ENCODE measurements around the gene KCNQ5.

KCNQ5 gene

GRCh38 chr6:73086726-73087125, 464.9 kb downstream of the KCNQ5 start:
- H3K4me3 Mint-ChIP-seq, result no peak overlapping the region
- H3K36me3 Mint-ChIP-seq (ENCODE audit: low read depth), result no peaks in the 10 kb centered on the region
- H3K9me3 Mint-ChIP-seq, result no peaks in the 10 kb centered on the region
- no peaks in the 10 kb centered on the region for H3K27me3 Mint-ChIP-seq
- no peaks in the 10 kb centered on the region for H3K4me1 Mint-ChIP-seq (ENCODE audit: low read depth)
- no peak overlapping the region for H3K27ac Mint-ChIP-seq
- intact Hi-C loops (cut with micrococcal nuclease), result no loop called here

DNA sequence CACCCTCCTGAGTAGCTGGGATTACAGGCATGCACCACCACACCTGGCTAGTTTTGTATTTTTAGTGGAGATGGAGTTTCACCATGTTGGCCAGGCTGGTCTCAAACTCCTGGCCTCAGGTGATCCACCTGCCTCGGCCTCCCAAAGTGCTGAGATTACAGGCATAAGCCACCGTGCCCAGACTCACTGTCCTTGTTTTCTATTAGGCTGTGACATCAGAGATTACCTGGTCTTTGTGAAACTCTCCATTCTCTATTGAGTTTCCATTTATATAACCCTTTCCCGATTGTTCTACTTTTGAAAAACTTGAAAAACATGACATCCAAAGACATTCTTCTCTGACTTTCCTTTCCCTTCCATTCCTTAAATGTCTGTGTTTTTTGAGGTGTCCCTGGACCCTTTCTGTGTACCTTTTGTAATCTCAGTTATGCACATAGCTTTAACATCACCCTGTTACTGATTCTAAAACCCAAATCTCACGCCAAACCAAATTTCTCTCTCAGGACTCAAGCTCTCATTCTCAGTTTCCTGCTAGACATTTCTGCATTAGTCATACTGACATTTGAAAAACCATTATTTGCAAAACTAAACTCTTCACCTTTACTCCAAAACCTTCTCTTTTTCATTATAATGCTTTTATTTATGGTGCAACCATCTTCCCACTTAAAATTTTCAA, 466.4 kb downstream of the KCNQ5 start:
- H3K36me3 Mint-ChIP-seq (ENCODE audit: low read depth), result no peaks in the 10 kb centered on the region
- no peaks in the 10 kb centered on the region for H3K27me3 Mint-ChIP-seq
- peaks cover 5% of the 10 kb centered on the region for H3K9me3 Mint-ChIP-seq
- no peak overlapping the region for H3K27ac Mint-ChIP-seq
- intact Hi-C loops (cut with micrococcal nuclease), result no loop called here
- no peaks in the 10 kb centered on the region for H3K4me1 Mint-ChIP-seq (ENCODE audit: low read depth)
- H3K4me3 Mint-ChIP-seq, result no peak overlapping the region

- H3K9me3 Mint-ChIP-seq, result peaks cover 6% of the 10 kb centered on the region
- H3K36me3 Mint-ChIP-seq (ENCODE audit: low read depth), result no peaks in the 10 kb centered on the region
- intact Hi-C loops (cut with micrococcal nuclease), result no loop called here
- H3K4me3 Mint-ChIP-seq, result no peak overlapping the region
- no peaks in the 10 kb centered on the region for H3K27me3 Mint-ChIP-seq
- no peak overlapping the region for H3K27ac Mint-ChIP-seq
- H3K4me1 Mint-ChIP-seq (ENCODE audit: low read depth), result peaks cover 4% of the 10 kb centered on the region
Measured at GRCh38 chr6:73104921-73105320, 483.1 kb downstream of the KCNQ5 start.

DNA sequence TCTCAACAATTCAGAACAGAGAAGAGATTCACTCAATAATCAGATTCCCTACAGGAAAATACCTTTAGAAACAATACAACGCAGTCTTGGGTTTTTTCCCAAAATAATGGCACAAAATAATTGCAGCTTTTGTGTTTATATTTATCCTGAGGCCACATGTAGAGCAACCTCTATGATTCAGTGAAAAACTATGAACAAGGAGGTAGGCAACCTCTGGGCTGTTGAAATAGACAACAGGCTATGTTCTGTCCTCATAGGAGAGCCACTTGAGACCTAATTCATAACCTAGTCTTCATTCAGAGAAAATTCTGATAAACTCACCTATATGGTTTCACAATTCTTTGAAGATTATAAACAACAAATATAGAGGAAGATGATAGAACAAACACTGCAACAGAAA, 485.2 kb downstream of the KCNQ5 start:
- intact Hi-C loops (cut with micrococcal nuclease), result no loop called here
- Mint-ChIP-seq H3K4me1 (ENCODE audit: low read depth) (no peaks in the 10 kb centered on the region), H3K4me3 (no peak overlapping the region), H3K27me3 (no peaks in the 10 kb centered on the region), H3K27ac (no peak overlapping the region), H3K9me3 (no peaks in the 10 kb centered on the region), H3K36me3 (ENCODE audit: low read depth) (no peaks in the 10 kb centered on the region)

- no peaks in the 10 kb centered on the region for H3K9me3 Mint-ChIP-seq
- no peak overlapping the region for H3K27ac Mint-ChIP-seq
- no peaks in the 10 kb centered on the region for H3K27me3 Mint-ChIP-seq
- no peak overlapping the region for H3K4me3 Mint-ChIP-seq
- intact Hi-C loops (cut with micrococcal nuclease), result no loop called here
- H3K4me1 Mint-ChIP-seq (ENCODE audit: low read depth), result no peaks in the 10 kb centered on the region
- H3K36me3 Mint-ChIP-seq (ENCODE audit: low read depth), result no peaks in the 10 kb centered on the region
Measured at GRCh38 chr6:73108949-73109348, 487.1 kb downstream of the KCNQ5 start.

GRCh38 chr6:73109659-73110058, 487.8 kb downstream of the KCNQ5 start:
- no peaks in the 10 kb centered on the region for H3K36me3 Mint-ChIP-seq (ENCODE audit: low read depth)
- no peak overlapping the region for H3K4me3 Mint-ChIP-seq
- no peaks in the 10 kb centered on the region for H3K9me3 Mint-ChIP-seq
- no peak overlapping the region for H3K27ac Mint-ChIP-seq
- no peaks in the 10 kb centered on the region for H3K27me3 Mint-ChIP-seq
- no peaks in the 10 kb centered on the region for H3K4me1 Mint-ChIP-seq (ENCODE audit: low read depth)
- intact Hi-C loops (cut with micrococcal nuclease), result no loop called here

GRCh38 chr6:73116330-73116729, 494.5 kb downstream of the KCNQ5 start:
- Mint-ChIP-seq H3K36me3 (ENCODE audit: low read depth) (no peaks in the 10 kb centered on the region), H3K27ac (no peak overlapping the region), H3K4me3 (no peak overlapping the region), H3K4me1 (ENCODE audit: low read depth) (no peaks in the 10 kb centered on the region), H3K27me3 (no peaks in the 10 kb centered on the region), H3K9me3 (no peaks in the 10 kb centered on the region)
- intact Hi-C loops (cut with micrococcal nuclease), result no loop called here

- H3K4me1 Mint-ChIP-seq (ENCODE audit: low read depth), result no peaks in the 10 kb centered on the region
Measured at GRCh38 chr6:73121421-73121993, 499.6 kb downstream of the KCNQ5 start.

DNA sequence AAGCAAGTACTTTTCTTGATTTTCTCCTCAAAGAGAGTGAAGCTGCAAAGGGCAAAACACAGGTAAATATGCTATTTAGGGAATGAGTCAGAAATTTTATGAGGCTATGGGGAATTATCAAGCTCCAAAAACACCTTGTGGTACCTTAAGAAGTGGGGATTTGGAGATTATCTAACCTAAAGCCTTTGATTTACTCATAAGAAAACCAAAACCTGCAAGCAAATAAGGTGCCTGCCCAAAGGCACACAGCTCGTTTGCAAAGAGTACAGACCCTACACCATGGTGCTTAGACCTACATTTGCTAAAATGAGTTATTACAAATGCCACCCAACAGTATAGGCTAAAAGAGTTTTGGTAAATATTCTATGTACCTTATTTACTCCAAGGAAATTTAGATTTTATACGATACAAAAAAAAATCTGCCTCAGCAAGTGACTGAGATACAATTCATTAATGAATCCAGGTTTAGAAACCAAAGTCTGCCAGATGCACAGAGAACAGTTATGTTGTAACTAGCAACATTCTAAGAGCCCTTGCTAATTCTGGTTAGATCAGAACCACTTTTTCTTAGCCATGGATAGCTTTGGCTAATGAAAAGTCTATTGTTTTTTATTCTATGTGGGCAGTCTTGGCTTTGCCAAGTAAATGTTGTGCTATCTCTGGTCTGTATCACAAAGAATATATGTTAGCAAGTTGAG, 501.9 kb downstream of the KCNQ5 start:
- Mint-ChIP-seq H3K36me3 (ENCODE audit: low read depth) (no peaks in the 10 kb centered on the region), H3K4me1 (ENCODE audit: low read depth) (no peaks in the 10 kb centered on the region), H3K27ac (no peak overlapping the region), H3K27me3 (no peaks in the 10 kb centered on the region), H3K4me3 (no peak overlapping the region), H3K9me3 (no peaks in the 10 kb centered on the region)
- intact Hi-C loops (cut with micrococcal nuclease), result no loop called here

More at GRCh38 chr6:73121421-73121993, 499.6 kb downstream of the KCNQ5 start:
- intact Hi-C loops (cut with micrococcal nuclease), result no loop called here
- Mint-ChIP-seq H3K36me3 (ENCODE audit: low read depth) (no peaks in the 10 kb centered on the region), H3K4me3 (no peak overlapping the region), H3K27ac (no peak overlapping the region), H3K9me3 (no peaks in the 10 kb centered on the region), H3K27me3 (no peaks in the 10 kb centered on the region)

- Mint-ChIP-seq H3K36me3 (ENCODE audit: low read depth) (no peaks in the 10 kb centered on the region), H3K27ac (no peak overlapping the region), H3K9me3 (no peaks in the 10 kb centered on the region), H3K27me3 (peaks cover 1% of the 10 kb centered on the region), H3K4me3 (no peak overlapping the region), H3K4me1 (ENCODE audit: low read depth) (no peaks in the 10 kb centered on the region)
- intact Hi-C loops (cut with micrococcal nuclease), result loop anchor here (1.0 to 2.0 kb wide), 3 partner anchors 51 to 718 kb away; no protein-coding TSS in a partner anchor
Measured at GRCh38 chr6:73129653-73130443, 508.0 kb downstream of the KCNQ5 start.

GRCh38 chr6:73131706-73132105, 509.8 kb downstream of the KCNQ5 start:
- Mint-ChIP-seq H3K36me3 (ENCODE audit: low read depth) (no peaks in the 10 kb centered on the region), H3K9me3 (no peaks in the 10 kb centered on the region), H3K4me1 (ENCODE audit: low read depth) (no peaks in the 10 kb centered on the region), H3K27me3 (peaks cover 1% of the 10 kb centered on the region), H3K4me3 (no peak overlapping the region), H3K27ac (no peak overlapping the region)
- intact Hi-C loops (cut with micrococcal nuclease), result loop anchor here (2.0 kb wide), 1 partner anchor 49 kb away; no protein-coding TSS in a partner anchor

DNA sequence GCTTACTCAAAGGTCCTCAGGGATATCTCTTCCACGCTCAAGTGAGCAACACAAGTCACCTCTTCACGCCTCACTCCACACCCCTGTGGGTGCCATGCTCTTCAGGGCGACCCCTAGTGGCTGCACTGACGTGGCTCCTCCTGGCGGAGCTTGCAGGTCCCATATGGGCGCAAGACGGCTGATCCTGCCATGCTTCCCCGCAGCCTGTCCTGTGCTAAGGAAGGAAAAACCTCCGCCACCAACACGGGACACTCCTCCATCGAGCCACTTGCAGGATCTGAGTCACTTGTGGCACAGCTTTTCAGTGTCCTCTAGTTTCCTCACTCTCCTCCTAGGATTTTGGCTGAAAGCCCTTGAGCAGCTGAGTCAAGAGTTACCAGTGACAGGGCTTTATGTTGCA, 512.7 kb downstream of the KCNQ5 start:
- Mint-ChIP-seq H3K27ac (no peak overlapping the region), H3K4me3 (no peak overlapping the region), H3K27me3 (peaks cover 1% of the 10 kb centered on the region), H3K9me3 (no peaks in the 10 kb centered on the region), H3K36me3 (ENCODE audit: low read depth) (no peaks in the 10 kb centered on the region), H3K4me1 (ENCODE audit: low read depth) (no peaks in the 10 kb centered on the region)
- intact Hi-C loops (cut with micrococcal nuclease), result no loop called here

- no peaks in the 10 kb centered on the region for H3K9me3 Mint-ChIP-seq
- intact Hi-C loops (cut with micrococcal nuclease), result no loop called here
- no peak overlapping the region for H3K4me3 Mint-ChIP-seq
- no peaks in the 10 kb centered on the region for H3K27me3 Mint-ChIP-seq
- no peaks in the 10 kb centered on the region for H3K4me1 Mint-ChIP-seq (ENCODE audit: low read depth)
- H3K36me3 Mint-ChIP-seq (ENCODE audit: low read depth), result no peaks in the 10 kb centered on the region
- H3K27ac Mint-ChIP-seq, result no peak overlapping the region
Measured at GRCh38 chr6:73139681-73140383, 518.0 kb downstream of the KCNQ5 start.

Measured in dendritic cell treated with granulocyte-macrophage colony-stimulating factor and Interleukin-4, amounts not matched to agents 40 ng/mL and 50 ng/mL, for 4 days (primary cell).